Trophoblast cell (in vitro differentiated cells and primary cell): ENCODE data around the gene ATP13A5.

Experiments used
- DNase-seq, 2 donors: peaks; one replicate each; pipeline ENCODE4 v3.0.0-alpha.2; 2016
- H2AFZ ChIP-seq: 2 replicates; pipeline ENCODE4 v1.6.1; 2013; ENCODE audit warnings: low read length, moderate library complexity, mild to moderate bottlenecking; ENCODE audit not compliant: insufficient read depth, poor library complexity
- H2AK5ac ChIP-seq: 2 replicates; pipeline ENCODE4 v1.6.1; 2013; ENCODE audit warnings: mild to moderate bottlenecking, low read length
- H2BK120ac ChIP-seq: 2 replicates; pipeline ENCODE4 v1.6.1; 2013; ENCODE audit warnings: low read length, mild to moderate bottlenecking, moderate library complexity; ENCODE audit not compliant: insufficient read depth, poor library complexity
- H2BK12ac ChIP-seq: 2 replicates; pipeline ENCODE4 v1.6.1; 2013; ENCODE audit warnings: mild to moderate bottlenecking, low read length, moderate library complexity
- H2BK5ac ChIP-seq: 2 replicates; pipeline ENCODE4 v1.6.1; 2013; ENCODE audit warnings: low read length, low read depth, moderate library complexity, mild to moderate bottlenecking; ENCODE audit not compliant: poor library complexity
- H3K14ac ChIP-seq: 2 replicates; pipeline ENCODE4 v1.6.1; 2013; ENCODE audit warnings: mild to moderate bottlenecking, low read length
- H3K18ac ChIP-seq: 2 replicates; pipeline ENCODE4 v1.6.1; 2013; ENCODE audit warnings: mild to moderate bottlenecking, low read length
- H3K23ac ChIP-seq: 2 replicates; pipeline ENCODE4 v1.6.1; 2013; ENCODE audit warnings: low read length
- H3K27ac ChIP-seq: 2 replicates; pipeline ENCODE4 v1.5.1; 2013; ENCODE audit warnings: low read depth, mild to moderate bottlenecking, inconsistent platforms, low read length, moderate library complexity
- H3K27me3 ChIP-seq: 2 replicates; pipeline ENCODE4 v1.6.1; 2013; ENCODE audit warnings: inconsistent platforms, mild to moderate bottlenecking, low read length, moderate library complexity; ENCODE audit not compliant: insufficient read depth
- H3K36me3 ChIP-seq, 2 experiments: 1 replicate in 1 of 2; 2 replicates in 1 of 2; pipeline ENCODE4 v1.6.1; 2013; ENCODE audit warnings: low read length in 2 of 2, mild to moderate bottlenecking in 2 of 2, moderate library complexity in 1 of 2; ENCODE audit not compliant: insufficient read depth in 2 of 2, control insufficient read depth in 1 of 2
- H3K4ac ChIP-seq: 2 replicates; pipeline ENCODE4 v1.6.1; 2013; ENCODE audit warnings: low read depth, mild to moderate bottlenecking, low read length, moderate library complexity
- H3K4me1 ChIP-seq, 2 experiments: 1 replicate in 1 of 2; 2 replicates in 1 of 2; pipeline ENCODE4 v1.6.1; 2013; ENCODE audit warnings: low read length in 2 of 2, mild to moderate bottlenecking in 2 of 2, moderate library complexity in 1 of 2; ENCODE audit not compliant: insufficient read depth in 2 of 2, control insufficient read depth in 1 of 2
- H3K4me2 ChIP-seq: 2 replicates; pipeline ENCODE4 v1.6.1; 2013; ENCODE audit warnings: inconsistent platforms, mild to moderate bottlenecking, low read length, moderate library complexity
- H3K4me3 ChIP-seq: 2 replicates; pipeline ENCODE4 v1.5.1; 2013; ENCODE audit warnings: mild to moderate bottlenecking, low read depth, low read length, inconsistent platforms
- H3K79me1 ChIP-seq: one replicate; pipeline ENCODE4 v1.6.1; 2013; ENCODE audit warnings: low read length
- H3K79me2 ChIP-seq: 2 replicates; pipeline ENCODE4 v1.6.1; 2013; ENCODE audit warnings: low read length, mild to moderate bottlenecking; ENCODE audit not compliant: control insufficient read depth, insufficient read depth, poor library complexity
- H3K9ac ChIP-seq: 2 replicates; pipeline ENCODE4 v1.6.1; 2013; ENCODE audit warnings: mild to moderate bottlenecking, low read length
- H3K9me3 ChIP-seq: 2 replicates; pipeline ENCODE4 v1.6.1; 2013; ENCODE audit warnings: low read depth, mild to moderate bottlenecking, control low read depth, inconsistent platforms, low read length; ENCODE audit not compliant: insufficient read depth
- H4K12ac ChIP-seq: 2 replicates; pipeline ENCODE4 v1.6.1; 2013; ENCODE audit warnings: low read depth, mild to moderate bottlenecking, low read length, moderate library complexity
- H4K8ac ChIP-seq: 2 replicates; pipeline ENCODE4 v1.6.1; 2013; ENCODE audit warnings: low read depth, mild to moderate bottlenecking, low read length, moderate library complexity
- H4K91ac ChIP-seq: one replicate; pipeline ENCODE4 v1.6.1; 2013; ENCODE audit warnings: low read depth, mild to moderate bottlenecking, low read length, moderate library complexity
- WGBS: extraction: QIAGEN DNeasy Blood & Tissue Kit; methylation state at CpG from one replicate; pipeline ENCODE4 v1.1.7; 2013; ENCODE audit warnings: missing lambda C conversion rate; ENCODE audit not compliant: insufficient read length, insufficient coverage; ENCODE audit errors: extremely low coverage; 5-methylcytosine and 5-hydroxymethylcytosine counted together

The ATP13A5 gene

DNA sequence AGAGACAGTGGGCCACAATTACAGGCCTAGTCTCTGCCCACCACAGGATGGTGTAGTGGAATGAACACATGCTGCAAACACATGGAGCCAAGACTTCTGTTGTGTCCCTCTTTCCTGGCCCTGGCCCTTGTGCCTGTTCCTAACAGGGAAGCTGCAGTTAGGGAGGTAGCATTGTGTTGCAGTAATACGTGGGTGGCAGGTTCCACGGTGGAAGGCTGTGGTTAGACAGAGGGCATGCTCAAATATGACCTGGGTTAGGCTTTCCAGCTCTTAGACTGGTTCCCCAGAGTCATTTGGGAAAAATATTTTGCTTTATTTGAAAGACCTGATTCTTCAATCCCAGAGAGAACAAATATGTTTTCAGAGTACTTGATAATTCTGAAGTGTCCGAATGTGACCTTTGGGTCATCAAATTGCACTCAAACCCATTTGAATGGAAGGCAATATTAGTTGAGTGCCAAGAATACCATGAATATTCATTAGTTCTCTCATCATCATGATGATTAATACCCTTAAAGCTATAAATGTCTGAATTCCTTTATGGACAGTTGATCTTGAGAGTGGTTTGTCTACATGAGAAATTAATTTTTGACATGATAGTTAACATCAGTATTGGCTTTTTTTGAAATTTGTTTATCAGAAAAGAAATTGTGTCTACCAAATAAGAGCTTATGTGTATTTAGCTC is 109.1 kb downstream of the ATP13A5 start:
- H4K91ac ChIP-seq: no peak overlapping the region
- H3K14ac ChIP-seq: no peak overlapping the region
- WGBS: no CpG with 5 or more reads among the region's 3 CpGs
- H3K18ac ChIP-seq: no peak overlapping the region
- H3K9ac ChIP-seq: no peak overlapping the region
- no peaks in the 10 kb centered on the region for H3K9me3 ChIP-seq
- H3K36me3 ChIP-seq: no peaks in the 10 kb centered on the region
- no peaks in the 10 kb centered on the region for H3K79me2 ChIP-seq
- H3K4me1 ChIP-seq: no peaks in the 10 kb centered on the region
- no peak overlapping the region for H3K4ac ChIP-seq
- no peak overlapping the region for H2AFZ ChIP-seq
- no peaks in the 10 kb centered on the region for H3K79me1 ChIP-seq
- no peak overlapping the region for H3K4me2 ChIP-seq
- no peak overlapping the region for H2BK12ac ChIP-seq
- no peak overlapping the region for H3K23ac ChIP-seq
- no peak overlapping the region for H3K27ac ChIP-seq
- no peak overlapping the region for H2BK5ac ChIP-seq
- no peak overlapping the region for H3K4me3 ChIP-seq
- H2BK120ac ChIP-seq: no peak overlapping the region
- no peak overlapping the region for H4K12ac ChIP-seq
- DNase-seq: no peak
- no peak overlapping the region for H2AK5ac ChIP-seq
- H4K8ac ChIP-seq: no peak overlapping the region
- H3K27me3 ChIP-seq: no peaks in the 10 kb centered on the region

DNA sequence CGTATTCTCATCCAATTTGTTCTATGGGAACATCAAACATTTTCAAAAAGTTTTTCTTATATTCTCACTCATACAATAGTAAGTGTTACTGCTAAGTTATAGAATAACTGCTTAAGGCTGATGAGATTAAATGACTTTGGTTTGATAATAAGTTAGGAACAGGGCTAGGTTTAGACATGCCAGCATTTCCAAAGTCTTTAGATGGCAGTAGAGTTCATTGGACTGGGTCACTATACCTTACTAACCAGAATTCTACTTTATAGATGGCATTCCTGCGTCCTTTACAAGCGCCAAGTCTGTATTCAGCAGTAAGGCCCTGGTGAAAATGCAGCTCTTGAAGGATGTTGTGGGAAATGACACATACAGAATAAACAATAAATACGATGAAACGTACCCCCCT is 115.8 kb downstream of the ATP13A5 start:
- Histone ChIP-seq H3K27ac (no peak overlapping the region), H3K79me1 (no peaks in the 10 kb centered on the region), H3K9me3 (no peaks in the 10 kb centered on the region), H2AK5ac (no peak overlapping the region), H4K91ac (no peak overlapping the region), H3K79me2 (no peaks in the 10 kb centered on the region), H3K4ac (no peak overlapping the region), H3K14ac (no peak overlapping the region), H3K36me3 (no peaks in the 10 kb centered on the region), H3K4me2 (no peak overlapping the region), H3K18ac (no peak overlapping the region), H3K23ac (no peak overlapping the region), H3K4me1 (no peaks in the 10 kb centered on the region), H3K9ac (no peak overlapping the region), H3K4me3 (no peak overlapping the region), H2BK12ac (no peak overlapping the region), H2BK120ac (no peak overlapping the region), H2AFZ (no peak overlapping the region), H2BK5ac (no peak overlapping the region), H4K12ac (no peak overlapping the region), H4K8ac (no peak overlapping the region), H3K27me3 (no peaks in the 10 kb centered on the region)
- WGBS: no CpG with 5 or more reads among the region's 5 CpGs
- no peak for DNase-seq

DNA sequence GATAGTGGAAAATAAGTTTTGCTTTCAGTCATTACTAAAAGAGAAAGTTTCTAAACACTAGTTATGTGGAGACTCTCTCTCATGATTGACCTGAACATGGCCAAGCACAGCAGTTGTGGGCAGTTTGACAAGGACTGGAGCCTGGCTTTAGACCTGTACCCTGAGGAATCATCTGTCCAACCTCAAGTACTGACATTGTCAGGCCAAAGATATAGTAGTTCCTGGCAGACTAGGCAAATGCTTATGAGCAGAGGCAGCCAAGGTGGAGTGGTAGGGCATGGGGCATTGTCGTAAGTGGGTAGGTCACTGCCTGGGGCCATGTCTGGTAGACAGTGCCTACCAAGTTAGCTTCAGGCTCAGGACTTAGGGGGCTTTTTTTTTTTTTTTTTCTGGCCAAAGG is 116.6 kb downstream of the ATP13A5 start:
- no peak overlapping the region for H2BK12ac ChIP-seq
- no peaks in the 10 kb centered on the region for H3K27me3 ChIP-seq
- WGBS: no CpG with 5 or more reads among the region's 1 CpG
- no peak overlapping the region for H3K4me2 ChIP-seq
- H3K79me1 ChIP-seq: no peaks in the 10 kb centered on the region
- no peak overlapping the region for H3K4ac ChIP-seq
- H3K36me3 ChIP-seq: no peaks in the 10 kb centered on the region
- no peak overlapping the region for H3K18ac ChIP-seq
- H3K4me1 ChIP-seq: no peaks in the 10 kb centered on the region
- H2BK5ac ChIP-seq: no peak overlapping the region
- DNase-seq: no peak
- no peak overlapping the region for H3K4me3 ChIP-seq
- H3K14ac ChIP-seq: no peak overlapping the region
- H3K9me3 ChIP-seq: no peaks in the 10 kb centered on the region
- H3K27ac ChIP-seq: no peak overlapping the region
- no peak overlapping the region for H2BK120ac ChIP-seq
- no peak overlapping the region for H3K9ac ChIP-seq
- no peak overlapping the region for H2AFZ ChIP-seq
- no peak overlapping the region for H4K8ac ChIP-seq
- no peaks in the 10 kb centered on the region for H3K79me2 ChIP-seq
- H2AK5ac ChIP-seq: no peak overlapping the region
- no peak overlapping the region for H3K23ac ChIP-seq
- no peak overlapping the region for H4K12ac ChIP-seq
- no peak overlapping the region for H4K91ac ChIP-seq

DNA sequence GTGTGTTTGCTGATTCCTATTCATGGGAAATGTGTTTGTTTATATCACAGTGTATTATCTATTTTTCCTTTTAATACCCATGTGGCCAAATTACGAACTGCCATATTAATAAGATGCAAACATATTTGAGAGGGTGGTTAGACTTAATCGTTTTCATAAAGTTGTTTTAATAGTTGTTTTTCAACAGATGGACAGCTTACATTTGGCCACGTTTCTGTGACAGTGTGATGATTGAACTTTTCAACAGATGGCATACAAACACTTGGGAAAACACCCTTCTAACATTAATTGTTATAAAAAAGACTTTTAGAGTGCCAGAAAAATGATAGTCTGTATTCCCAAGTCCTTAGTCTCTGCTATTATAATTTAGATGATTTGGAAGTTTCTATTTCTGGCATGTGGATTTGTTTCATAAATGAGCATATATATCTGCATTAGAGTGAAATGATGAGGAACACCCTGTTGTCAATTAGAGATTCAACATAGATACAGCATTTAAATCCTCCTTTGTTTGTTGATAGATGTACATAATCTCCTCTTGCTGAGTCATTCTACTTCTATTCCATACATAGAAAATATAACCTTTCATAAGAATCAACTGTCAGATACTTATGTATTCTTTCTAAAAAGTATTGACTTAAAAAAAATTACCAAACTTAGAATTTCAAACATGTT is 124.4 kb downstream of the ATP13A5 start:
- H3K4me2 ChIP-seq: no peak overlapping the region
- WGBS: no CpG with 5 or more reads among the region's 3 CpGs
- no peak overlapping the region for H3K4me3 ChIP-seq
- H2BK5ac ChIP-seq: no peak overlapping the region
- no peaks in the 10 kb centered on the region for H3K27me3 ChIP-seq
- H2BK12ac ChIP-seq: no peak overlapping the region
- H3K79me1 ChIP-seq: no peaks in the 10 kb centered on the region
- H2AFZ ChIP-seq: no peak overlapping the region
- H2AK5ac ChIP-seq: no peak overlapping the region
- H3K14ac ChIP-seq: no peak overlapping the region
- no peak overlapping the region for H3K18ac ChIP-seq
- H3K9ac ChIP-seq: no peak overlapping the region
- H4K8ac ChIP-seq: no peak overlapping the region
- H2BK120ac ChIP-seq: no peak overlapping the region
- no peak for DNase-seq
- H3K79me2 ChIP-seq: no peaks in the 10 kb centered on the region
- no peaks in the 10 kb centered on the region for H3K9me3 ChIP-seq
- H3K4me1 ChIP-seq: no peaks in the 10 kb centered on the region
- H3K23ac ChIP-seq: no peak overlapping the region
- H3K27ac ChIP-seq: no peak overlapping the region
- H3K36me3 ChIP-seq: no peaks in the 10 kb centered on the region
- H3K4ac ChIP-seq: no peak overlapping the region
- no peak overlapping the region for H4K91ac ChIP-seq
- no peak overlapping the region for H4K12ac ChIP-seq
